H1 (cell line): ENCODE measurements around the gene KCNQ1OT1. TPM values are rescaled to one million over a fixed set of nuclear protein-coding genes. Genes with fewer than 3 reads are reported as not detected.

Experiments
- CHD2 ChIP-seq: IDR thresholded peaks from 2 replicates; pipeline ENCODE4 v1.6.1; 2012; ENCODE audit warnings: low read length, improper control_type of control experiment
- EGR1 ChIP-seq: IDR thresholded peaks from 2 replicates; pipeline ENCODE4 v1.6.1; 2011; ENCODE audit warnings: low read depth, low read length, borderline replicate concordance
- JUN ChIP-seq: IDR thresholded peaks from 2 replicates; pipeline ENCODE4 v1.6.1; 2011; ENCODE audit warnings: low read depth, mild to moderate bottlenecking, improper control_type of control experiment, low read length
- RAD21 ChIP-seq, 2 experiments: IDR thresholded peaks in 1 of 2; conservative IDR thresholded peaks in 1 of 2; 2 replicates each; pipeline ENCODE4 v1.6.1; 2011; ENCODE audit warnings: low read depth in 2 of 2, low read length in 2 of 2, improper control_type of control experiment in 1 of 2, inconsistent platforms in 1 of 2, mild to moderate bottlenecking in 1 of 2, moderate library complexity in 1 of 2
- SIN3A ChIP-seq, 2 experiments: IDR thresholded peaks in 1 of 2; conservative IDR thresholded peaks in 1 of 2; 2 replicates each; pipeline ENCODE4 v1.6.1; 2011 to 2012; ENCODE audit warnings: low read length in 2 of 2, improper control_type of control experiment in 1 of 2, low read depth in 1 of 2, mild to moderate bottlenecking in 1 of 2
- SP2 ChIP-seq: IDR thresholded peaks from 2 replicates; pipeline ENCODE4 v1.6.1; 2012; ENCODE audit warnings: mild to moderate bottlenecking, low read length, inconsistent platforms
- TAF7 ChIP-seq: optimal IDR thresholded peaks from 2 replicates; pipeline ENCODE3; 2011; ENCODE audit warnings: low read depth, mild to moderate bottlenecking, inconsistent platforms, low read length, moderate library complexity, borderline replicate concordance
- TCF12 ChIP-seq: IDR thresholded peaks from 2 replicates; pipeline ENCODE4 v1.6.1; 2011; ENCODE audit warnings: low read depth, mild to moderate bottlenecking, low read length
- polyA plus RNA-seq, 7 experiments: library from polyadenylated mRNA; depleted of rRNA in 3 of 7; stranded (reverse) in 5 of 7; unstranded in 2 of 7; fragments of >200 nt in 5 of 7; fragments of 200-250 nt in 2 of 7; gene quantifications; 1 replicate in 5 of 7; 2 replicates in 1 of 7; 4 replicates in 1 of 7; pipeline versions ENCODE4 v1.2.1 to v1.2.3, GENCODE V29; 2011 to 2013; ENCODE audit warnings: missing spikeins in 2 of 7, mixed read lengths in 2 of 7
- total RNA-seq: library from RNA; stranded (reverse); fragmentation: NEBNext Ultra II Directional; extraction: Animal tissue kit (Norgen Biotek cat#: 25700); gene quantifications from 2 replicates; pipeline ENCODE4 v1.2.1, GENCODE V29; 2021

Gene KCNQ1OT1
- total and polyA plus RNA-seq, 2 of the 8 experiments (the other 6 are each of a cell fraction or from before 2014, with no cell fraction given): 0.21 to 1.2 TPM

DNA sequence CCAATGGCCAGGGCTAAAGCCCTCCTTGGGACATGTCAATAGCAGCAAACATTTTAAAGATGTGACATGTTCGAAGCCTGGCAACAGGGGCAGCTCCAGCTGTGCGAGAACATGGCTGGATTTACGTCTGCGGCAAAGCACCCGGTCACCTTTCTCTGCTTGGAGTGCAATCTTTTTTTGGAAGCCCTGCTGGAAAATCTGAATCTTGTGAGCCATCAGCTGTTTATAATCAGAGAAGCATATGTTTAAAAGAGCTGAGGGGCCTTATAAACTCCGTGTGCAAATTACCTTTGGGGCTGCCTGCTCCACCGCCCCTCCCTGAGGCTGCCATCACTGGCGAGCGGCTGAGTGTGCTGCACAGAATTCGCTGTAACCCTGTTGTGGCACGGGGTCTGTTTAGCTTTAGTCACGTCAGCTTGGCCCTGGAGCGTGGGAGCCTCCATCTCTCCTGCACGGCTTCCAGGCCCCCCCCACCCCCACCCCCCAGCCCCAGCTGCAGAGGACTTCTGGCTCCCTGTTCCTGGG, 9.0 kb upstream of the KCNQ1OT1 start (continued):
- TF ChIP-seq RAD21 (IDR thresholded peaks at IDR 0.05 in 1 of 2, conservative IDR thresholded peaks at IDR 0.05 in 1 of 2; ENCODE audit: low read depth in 2 of 2, low read length in 2 of 2) (no peak), CHD2 (no peak), TCF12 (no peak), EGR1 (no peak), TAF7 (no peak), SP2 (no peak), SIN3A (conservative IDR thresholded peaks at IDR 0.05 in 1 of 2, IDR thresholded peaks at IDR 0.05 in 1 of 2; ENCODE audit: low read depth in 1 of 2, low read length in 2 of 2) (no peak), JUN (no peak)
